NT2/D1 (cell line): ENCODE results near the gene TEX14.

ENCODE experiments used
- DNase-seq: peaks from one replicate; pipeline ENCODE4 v3.0.0-alpha.2; 2011; ENCODE audit warnings: low read depth, low spot score
- H3K27me3 ChIP-seq: 2 replicates; pipeline ENCODE4 v1.6.0; 2011; ENCODE audit warnings: mild to moderate bottlenecking; ENCODE audit not compliant: insufficient read length, insufficient read depth
- H3K36me3 ChIP-seq: 2 replicates; pipeline ENCODE4 v1.6.1; 2011; ENCODE audit warnings: mild to moderate bottlenecking, low read length, mixed read lengths; ENCODE audit not compliant: insufficient read depth, insufficient read length
- H3K4me1 ChIP-seq: 2 replicates; pipeline ENCODE4 v1.5.1; 2011; ENCODE audit not compliant: insufficient read depth, insufficient read length
- H3K4me3 ChIP-seq: 2 replicates; pipeline ENCODE4 v1.5.1; 2011; ENCODE audit warnings: low read depth; ENCODE audit not compliant: insufficient read length
- H3K9ac ChIP-seq: 2 replicates; pipeline ENCODE4 v1.6.0; 2011; ENCODE audit warnings: low read depth; ENCODE audit not compliant: insufficient read length
- H3K9me3 ChIP-seq: 2 replicates; pipeline ENCODE4 v1.5.1; 2011; ENCODE audit warnings: mild to moderate bottlenecking, low read length; ENCODE audit not compliant: insufficient read depth
- SUZ12 ChIP-seq: IDR thresholded peaks from 2 replicates; pipeline ENCODE4 v1.6.1; 2011; ENCODE audit not compliant: insufficient read length, insufficient read depth; ENCODE audit errors: extremely low read depth
- YY1 ChIP-seq: IDR thresholded peaks from 2 replicates; pipeline ENCODE4 v1.6.1; 2011; ENCODE audit not compliant: insufficient read length, insufficient read depth
- ZNF274 ChIP-seq: IDR thresholded peaks from 2 replicates; pipeline ENCODE4 v1.6.1; 2011; ENCODE audit warnings: mild to moderate bottlenecking, low read depth, low read length

TEX14 gene

GRCh38 chr17:58624751-58625150 lies 67.1 kb downstream of the TEX14 start:
- Histone ChIP-seq H3K36me3 (no peaks in the 10 kb centered on the region), H3K9ac (no peak overlapping the region), H3K4me1 (no peaks in the 10 kb centered on the region), H3K27me3 (no peaks in the 10 kb centered on the region), H3K4me3 (no peak overlapping the region), H3K9me3 (no peaks in the 10 kb centered on the region)
- TF ChIP-seq ZNF274 (no peak), SUZ12 (no peak), YY1 (no peak)
- DNase-seq: no peak

- Histone ChIP-seq H3K36me3 (no peaks in the 10 kb centered on the region), H3K4me3 (no peak overlapping the region), H3K4me1 (no peaks in the 10 kb centered on the region), H3K27me3 (no peaks in the 10 kb centered on the region), H3K9me3 (no peaks in the 10 kb centered on the region), H3K9ac (no peak overlapping the region)
- no peak for DNase-seq
- TF ChIP-seq SUZ12: no peak
These were observed 70.7 kb downstream of the TEX14 start for GRCh38 chr17:58621174-58621573.

DNA sequence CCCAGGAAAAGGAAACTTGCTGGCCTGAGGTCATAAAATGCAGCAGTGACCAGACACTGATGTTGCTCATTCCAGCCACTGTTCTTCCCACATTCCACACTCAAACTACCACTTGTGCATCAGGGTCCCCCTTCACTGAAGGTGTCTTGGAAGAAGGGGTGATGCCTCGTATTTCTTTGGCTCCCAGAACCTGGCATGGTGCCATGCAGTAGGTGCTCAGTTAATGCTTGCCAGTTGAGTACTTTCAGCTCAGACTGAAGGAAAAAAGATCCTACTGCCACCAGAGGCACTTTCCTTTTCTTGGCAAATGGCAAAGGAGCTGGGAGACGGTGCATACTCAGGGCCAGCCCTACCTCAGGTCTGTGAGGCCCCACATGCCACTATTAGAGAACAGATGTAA lies 73.5 kb downstream of the TEX14 start:
- no peak overlapping the region for H3K4me3 ChIP-seq

DNA sequence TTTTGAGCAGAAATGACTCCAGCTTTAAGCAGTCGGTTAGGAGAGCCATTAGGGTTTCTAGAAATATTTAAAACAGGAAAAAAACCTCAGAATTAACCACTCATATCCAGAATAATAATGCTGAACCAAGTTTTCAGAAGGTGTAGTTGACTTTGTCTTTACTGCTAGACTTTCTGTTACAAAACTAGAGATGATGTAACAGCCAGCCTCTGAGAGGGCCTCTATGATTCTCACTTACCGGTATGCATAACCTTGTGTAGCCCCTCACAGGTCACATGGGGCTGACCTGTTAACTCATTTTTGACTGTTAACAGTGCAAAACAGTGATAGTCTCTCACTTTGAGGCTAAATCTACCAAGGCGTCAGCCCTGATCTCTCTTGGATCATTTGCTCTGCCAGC lies 74.3 kb downstream of the TEX14 start:
- H3K9ac ChIP-seq: no peak overlapping the region
- TF ChIP-seq ZNF274 (no peak), YY1 (no peak), SUZ12 (no peak)

More for the DNA sequence above, 73.5 kb downstream of the TEX14 start:
- no peaks in the 10 kb centered on the region for H3K36me3 ChIP-seq
- DNase-seq: no peak
- TF ChIP-seq SUZ12: no peak
- no peak for TF ChIP-seq YY1
- no peak for TF ChIP-seq ZNF274
- no peaks in the 10 kb centered on the region for H3K9me3 ChIP-seq
- no peaks in the 10 kb centered on the region for H3K27me3 ChIP-seq
- H3K9ac ChIP-seq: no peak overlapping the region
- H3K4me1 ChIP-seq: no peaks in the 10 kb centered on the region

DNA sequence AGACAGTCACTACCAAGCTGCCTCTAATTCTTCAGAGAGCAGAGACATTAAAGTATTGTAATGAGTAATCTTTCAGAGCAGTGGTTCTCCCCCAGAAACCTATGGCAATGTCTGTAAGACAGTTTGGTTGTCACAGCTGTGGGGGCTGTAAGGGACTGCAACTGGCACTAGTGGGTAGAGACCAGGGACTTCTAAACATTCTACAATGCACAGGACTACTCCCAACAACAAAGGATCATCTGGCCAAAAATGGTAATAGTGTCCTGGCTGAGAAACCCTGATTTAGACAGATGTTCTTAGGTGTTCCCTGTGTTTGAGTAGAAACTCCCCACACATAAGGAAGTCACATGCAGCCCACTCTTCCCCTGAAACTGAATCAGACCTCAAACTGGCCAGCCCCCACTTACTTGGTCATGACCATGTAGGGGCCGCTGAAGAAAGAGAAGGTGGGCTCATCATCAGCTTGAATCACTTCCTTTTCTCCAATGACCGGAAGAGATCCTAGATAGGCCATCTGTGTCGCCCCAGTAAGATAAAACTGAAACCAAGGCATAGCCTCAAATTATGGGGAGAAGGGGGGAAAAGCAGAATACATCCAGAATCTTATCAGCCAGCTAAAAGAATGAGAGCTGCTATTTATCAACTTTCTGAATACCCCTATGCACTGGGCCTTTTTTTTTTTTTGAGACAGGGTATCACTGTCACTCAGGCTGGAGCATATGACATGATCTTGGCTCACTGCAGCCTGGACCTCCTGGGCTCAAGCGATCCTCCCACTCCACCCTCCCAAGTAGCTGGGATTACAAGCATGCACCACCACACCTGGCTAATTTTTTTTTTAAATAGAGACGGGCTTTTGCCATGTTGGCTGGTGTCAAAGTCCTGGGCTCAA lies 75.8 kb downstream of the TEX14 start:
- no peaks in the 10 kb centered on the region for H3K36me3 ChIP-seq
- TF ChIP-seq SUZ12: no peak
- TF ChIP-seq ZNF274: no peak
- TF ChIP-seq YY1: no peak
- H3K4me3 ChIP-seq: no peak overlapping the region
- H3K27me3 ChIP-seq: no peaks in the 10 kb centered on the region
- no peak overlapping the region for H3K9ac ChIP-seq
- H3K4me1 ChIP-seq: no peaks in the 10 kb centered on the region
- H3K9me3 ChIP-seq: no peaks in the 10 kb centered on the region
- DNase-seq: no peak

More for the DNA sequence above, 74.3 kb downstream of the TEX14 start:
- Histone ChIP-seq H3K4me3 (no peak overlapping the region), H3K4me1 (no peaks in the 10 kb centered on the region), H3K9me3 (no peaks in the 10 kb centered on the region), H3K36me3 (no peaks in the 10 kb centered on the region), H3K27me3 (no peaks in the 10 kb centered on the region)
- no peak for DNase-seq

- DNase-seq: no peak
- Histone ChIP-seq H3K9ac (no peak overlapping the region), H3K4me3 (no peak overlapping the region), H3K4me1 (no peaks in the 10 kb centered on the region), H3K9me3 (no peaks in the 10 kb centered on the region), H3K27me3 (no peaks in the 10 kb centered on the region), H3K36me3 (no peaks in the 10 kb centered on the region)
- no peak for TF ChIP-seq ZNF274
- TF ChIP-seq SUZ12: no peak
- no peak for TF ChIP-seq YY1
These were observed 76.9 kb downstream of the TEX14 start for GRCh38 chr17:58614859-58615459.

- H3K36me3 ChIP-seq: no peaks in the 10 kb centered on the region
- no peak overlapping the region for H3K4me3 ChIP-seq
- TF ChIP-seq YY1 (no peak), ZNF274 (no peak), SUZ12 (no peak)
- H3K9me3 ChIP-seq: no peaks in the 10 kb centered on the region
- H3K4me1 ChIP-seq: no peaks in the 10 kb centered on the region
- no peak overlapping the region for H3K9ac ChIP-seq
- H3K27me3 ChIP-seq: no peaks in the 10 kb centered on the region
- no peak for DNase-seq
These were observed 80.5 kb downstream of the TEX14 start for GRCh38 chr17:58611331-58611730.
